RKO (cell line): ENCODE data around the gene ILRUN.
A peak's percentile ranks its signal among the peaks of the same experiment; 100 is the strongest.
"Not testable (repeated sequence)": the region's sequence is repeated elsewhere in the genome, so short reads cannot be mapped to it uniquely, and the experiment has no call there.

Source experiments
- DNase-seq: peaks from one replicate; pipeline ENCODE4 v3.0.0-alpha.2; 2016; ENCODE audit warnings: low spot score

The ILRUN gene

GRCh38 chr6:34697544-34697836 is 923 bp upstream of the ILRUN start:
- no peak for DNase-seq

- peak; percentile 57 for DNase-seq
Measured at GRCh38 chr6:34696189-34696738, 303 bp downstream of the ILRUN start.

GRCh38 chr6:34695729-34696188 is 808 bp downstream of the ILRUN start:
- DNase-seq: peak; percentile 19

GRCh38 chr6:34692280-34692679 is 4.3 kb downstream of the ILRUN start:
- DNase-seq: no peak

- no peak for DNase-seq
Measured at GRCh38 chr6:34689742-34690141, 6.8 kb downstream of the ILRUN start.

- no peak for DNase-seq
Measured at GRCh38 chr6:34688956-34689355, 7.6 kb downstream of the ILRUN start.

- no peak for DNase-seq
Measured at GRCh38 chr6:34684919-34685318, 11.6 kb downstream of the ILRUN start.

- DNase-seq: no peak
Measured at GRCh38 chr6:34684364-34684763, 12.2 kb downstream of the ILRUN start.

- peak; percentile 47 for DNase-seq
Measured at GRCh38 chr6:34680802-34681515, 15.6 kb downstream of the ILRUN start.

GRCh38 chr6:34680313-34680712 is 16.3 kb downstream of the ILRUN start:
- DNase-seq: not testable (repeated sequence)

GRCh38 chr6:34679552-34680253 is 16.9 kb downstream of the ILRUN start:
- DNase-seq: no peak

GRCh38 chr6:34676140-34676539 is 20.4 kb downstream of the ILRUN start:
- no peak for DNase-seq

GRCh38 chr6:34674930-34675329 is 21.6 kb downstream of the ILRUN start:
- DNase-seq: not testable (repeated sequence)

GRCh38 chr6:34674268-34674639 is 22.3 kb downstream of the ILRUN start:
- DNase-seq: no peak

GRCh38 chr6:34673064-34673463 is 23.5 kb downstream of the ILRUN start:
- no peak for DNase-seq

- no peak for DNase-seq
Measured at GRCh38 chr6:34672657-34673043, 23.9 kb downstream of the ILRUN start.

- peak; percentile 27 for DNase-seq
Measured at GRCh38 chr6:34671801-34672656, 24.5 kb downstream of the ILRUN start.

- no peak for DNase-seq
Measured at GRCh38 chr6:34671367-34671766, 25.2 kb downstream of the ILRUN start.

GRCh38 chr6:34668799-34669198 is 27.8 kb downstream of the ILRUN start:
- not testable (repeated sequence) for DNase-seq

GRCh38 chr6:34667481-34668238 is 28.9 kb downstream of the ILRUN start:
- DNase-seq: no peak

- DNase-seq: no peak
Measured at GRCh38 chr6:34665019-34665418, 31.5 kb downstream of the ILRUN start.
